CD4-positive, alpha-beta T cell (primary cell): Measurements from ENCODE around the gene TLL1. TPM values are rescaled to one million over a fixed set of nuclear protein-coding genes. Genes with fewer than 3 reads are reported as not detected.

ENCODE experiments used
- ATAC-seq: fragments of 200-7000 bp; cut with Tn5 transposase; one replicate; pipeline ENCODE4 v1.10.0; 2022; ENCODE audit warnings: mild to moderate bottlenecking; ENCODE audit not compliant: poor library complexity
- CTCF ChIA-PET: fragments of 350-600 bp; sonication (Branson Sonifier 250); formaldehyde crosslinking; loops from one replicate; lab custom pipeline; 2021; ENCODE audit warnings: antibody characterized with exemption, inconsistent platforms; lab: Charles Lee
- POLR2A ChIA-PET: fragments of 350-600 bp; sonication (Branson Sonifier 250); formaldehyde crosslinking; loops from one replicate; lab custom pipeline; 2021; ENCODE audit warnings: antibody characterized with exemption, inconsistent platforms; lab: Charles Lee
- DNase-seq, 14 experiments: peaks; one replicate each; pipeline ENCODE4 v3.0.0-alpha.2; 2013 to 2020; ENCODE audit warnings: mixed read lengths in 2 of 14
- H3K27ac ChIP-seq, 2 donors: one replicate each; pipeline versions ENCODE4 v1.5.1 to v1.7.0; 2013; ENCODE audit warnings: low read length in 2 of 2, low read depth in 1 of 2, mild to moderate bottlenecking in 1 of 2
- H3K27me3 ChIP-seq, 2 experiments: 1 replicate in 1 of 2; 2 replicates in 1 of 2; pipeline versions ENCODE4 v1.6.1 to v1.7.0; 2013; ENCODE audit warnings: low read length in 2 of 2, control low read depth in 1 of 2, mild to moderate bottlenecking in 1 of 2, moderate library complexity in 1 of 2; ENCODE audit not compliant: insufficient read depth in 2 of 2, control insufficient read depth in 1 of 2
- H3K36me3 ChIP-seq: one replicate; pipeline ENCODE4 v1.6.1; 2013; ENCODE audit warnings: low read length, control low read depth; ENCODE audit not compliant: insufficient read depth
- H3K4me1 ChIP-seq: one replicate; pipeline ENCODE4 v1.6.1; 2013; ENCODE audit warnings: low read length, control low read depth; ENCODE audit not compliant: insufficient read depth
- H3K4me3 ChIP-seq: one replicate; pipeline ENCODE4 v1.5.1; 2013; ENCODE audit warnings: mild to moderate bottlenecking, low read length, moderate library complexity
- H3K9me3 ChIP-seq, 2 experiments: 1 replicate in 1 of 2; 2 replicates in 1 of 2; pipeline versions ENCODE4 v1.6.1 to v1.7.0; 2013; ENCODE audit warnings: low read length in 2 of 2, mild to moderate bottlenecking in 2 of 2, control low read depth in 1 of 2, moderate library complexity in 1 of 2; ENCODE audit not compliant: control insufficient read depth in 1 of 2, insufficient read depth in 1 of 2
- H3K27ac Mint-ChIP-seq: one replicate; pipeline ENCODE4 v1.8.0; 2020; ENCODE audit warnings: mixed read lengths
- H3K27me3 Mint-ChIP-seq: one replicate; pipeline ENCODE4 v1.8.0; 2021; ENCODE audit warnings: mixed read lengths
- H3K36me3 Mint-ChIP-seq: one replicate; pipeline ENCODE4 v1.8.0; 2021; ENCODE audit warnings: low read depth, mixed read lengths
- H3K4me1 Mint-ChIP-seq: one replicate; pipeline ENCODE4 v1.8.0; 2021; ENCODE audit warnings: low read depth, mixed read lengths
- H3K4me3 Mint-ChIP-seq: one replicate; pipeline ENCODE4 v1.8.0; 2020; ENCODE audit warnings: mild to moderate bottlenecking, mixed read lengths
- H3K9me3 Mint-ChIP-seq: one replicate; pipeline ENCODE4 v1.8.0; 2020; ENCODE audit warnings: mixed read lengths
- intact Hi-C, 2 experiments: fragments of 100-400 bp; cut with DNase I in 1 of 2; cut with micrococcal nuclease in 1 of 2; formaldehyde crosslinking; loops; one replicate each; pipeline versions ENCODE4 v1.15.1 to v1.9.0; 2023 to 2025; cut with DNase I, micrococcal nuclease
- total RNA-seq, 174 experiments: library from RNA in 2 of 174; stranded (reverse) in 2 of 174; gene quantifications; one replicate each; pipeline ENCODE4 v1.2.3 and lab custom pipeline; 2021 to 2026
- TF ChIP-seq, protein P1 (sequence below): fragments of 200-600 bp; IDR thresholded peaks from one replicate; pipeline ENCODE4 v1.8.0; 2022; ENCODE audit warnings: antibody characterized with exemption, mild to moderate bottlenecking

TLL1 gene
- total RNA-seq, 2 experiments from 2014 or later = not detected

DNA sequence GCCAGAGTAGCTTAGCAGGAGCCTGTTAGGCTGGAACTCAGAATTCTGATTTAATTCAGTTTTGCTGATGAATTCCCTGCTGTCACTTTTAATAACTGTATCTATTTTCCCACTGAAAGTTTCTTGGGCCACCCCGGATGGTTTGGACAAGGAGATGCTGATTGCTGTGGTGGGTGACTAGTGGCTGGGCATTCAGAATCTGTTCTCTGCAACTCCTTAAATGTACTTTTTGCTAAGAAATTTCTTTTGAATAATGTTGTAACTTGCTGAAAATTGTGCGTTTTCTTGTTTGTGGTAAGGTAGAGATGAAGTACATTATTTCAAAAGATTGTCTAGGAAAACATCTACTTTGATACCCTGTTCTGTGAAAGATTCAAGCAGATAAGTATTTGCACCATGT is 2.4 kb downstream of the TLL1 start:
- Histone ChIP-seq H3K4me1 (peaks cover 11% of the 10 kb centered on the region), H3K27ac (no peak overlapping the region), H3K27me3 (peaks cover 32 to 50% of the 10 kb centered on the region in 2 experiments), H3K4me3 (no peak overlapping the region), H3K36me3 (no peaks in the 10 kb centered on the region), H3K9me3 (peaks cover 0 to 15% of the 10 kb centered on the region in 2 experiments)
- no peak for ATAC-seq
- ChIA-PET CTCF (no interaction called here), POLR2A (no interaction called here)
- intact Hi-C loops = no loop called here
- DNase-seq = no peak
- peaks cover 10% of the 10 kb centered on the region for H3K4me1 Mint-ChIP-seq
- no peak overlapping the region for H3K27ac Mint-ChIP-seq
- H3K27me3 Mint-ChIP-seq = peaks cover 59% of the 10 kb centered on the region
- H3K4me3 Mint-ChIP-seq = no peak overlapping the region
- no peaks in the 10 kb centered on the region for H3K9me3 Mint-ChIP-seq
- TF ChIP-seq, protein P1, sequence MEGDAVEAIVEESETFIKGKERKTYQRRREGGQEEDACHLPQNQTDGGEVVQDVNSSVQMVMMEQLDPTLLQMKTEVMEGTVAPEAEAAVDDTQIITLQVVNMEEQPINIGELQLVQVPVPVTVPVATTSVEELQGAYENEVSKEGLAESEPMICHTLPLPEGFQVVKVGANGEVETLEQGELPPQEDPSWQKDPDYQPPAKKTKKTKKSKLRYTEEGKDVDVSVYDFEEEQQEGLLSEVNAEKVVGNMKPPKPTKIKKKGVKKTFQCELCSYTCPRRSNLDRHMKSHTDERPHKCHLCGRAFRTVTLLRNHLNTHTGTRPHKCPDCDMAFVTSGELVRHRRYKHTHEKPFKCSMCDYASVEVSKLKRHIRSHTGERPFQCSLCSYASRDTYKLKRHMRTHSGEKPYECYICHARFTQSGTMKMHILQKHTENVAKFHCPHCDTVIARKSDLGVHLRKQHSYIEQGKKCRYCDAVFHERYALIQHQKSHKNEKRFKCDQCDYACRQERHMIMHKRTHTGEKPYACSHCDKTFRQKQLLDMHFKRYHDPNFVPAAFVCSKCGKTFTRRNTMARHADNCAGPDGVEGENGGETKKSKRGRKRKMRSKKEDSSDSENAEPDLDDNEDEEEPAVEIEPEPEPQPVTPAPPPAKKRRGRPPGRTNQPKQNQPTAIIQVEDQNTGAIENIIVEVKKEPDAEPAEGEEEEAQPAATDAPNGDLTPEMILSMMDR = no peak
- H3K36me3 Mint-ChIP-seq = no peaks in the 10 kb centered on the region

DNA sequence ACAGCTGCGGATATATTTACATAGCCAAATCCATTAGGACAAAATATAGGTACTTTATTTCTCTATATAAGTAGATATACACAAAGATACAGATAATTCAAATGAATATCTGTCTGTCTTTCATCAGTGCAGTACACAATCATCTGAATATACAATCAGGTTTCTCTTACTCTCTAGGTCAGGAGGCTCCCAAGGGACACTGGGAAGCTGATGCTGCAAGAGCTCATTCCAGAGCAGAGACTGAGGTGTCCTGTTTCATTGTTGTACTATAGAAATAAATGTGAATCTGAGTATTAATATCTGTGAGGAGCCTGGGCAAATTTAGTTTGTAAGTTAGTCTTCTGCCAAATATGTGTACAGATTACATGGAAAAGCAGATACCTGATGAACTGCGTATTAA is 4.2 kb downstream of the TLL1 start:
- no peak overlapping the region for H3K27ac Mint-ChIP-seq
- peaks cover 32 to 38% of the 10 kb centered on the region in 2 experiments for H3K27me3 ChIP-seq
- POLR2A ChIA-PET = no interaction called here
- intact Hi-C loops = no loop called here
- CTCF ChIA-PET = no interaction called here
- H3K9me3 ChIP-seq = peaks cover 0 to 15% of the 10 kb centered on the region in 2 experiments
- H3K4me1 Mint-ChIP-seq = peaks cover 10% of the 10 kb centered on the region
- H3K27me3 Mint-ChIP-seq = peaks cover 48% of the 10 kb centered on the region
- H3K4me3 Mint-ChIP-seq = no peak overlapping the region
- TF ChIP-seq, protein P1 = no peak
- ATAC-seq (no peak), DNase-seq (no peak)
- peaks cover 11% of the 10 kb centered on the region for H3K4me1 ChIP-seq
- no peaks in the 10 kb centered on the region for H3K36me3 ChIP-seq
- no peaks in the 10 kb centered on the region for H3K9me3 Mint-ChIP-seq
- H3K36me3 Mint-ChIP-seq = no peaks in the 10 kb centered on the region
- H3K4me3 ChIP-seq = no peak overlapping the region
- no peak overlapping the region for H3K27ac ChIP-seq

DNA sequence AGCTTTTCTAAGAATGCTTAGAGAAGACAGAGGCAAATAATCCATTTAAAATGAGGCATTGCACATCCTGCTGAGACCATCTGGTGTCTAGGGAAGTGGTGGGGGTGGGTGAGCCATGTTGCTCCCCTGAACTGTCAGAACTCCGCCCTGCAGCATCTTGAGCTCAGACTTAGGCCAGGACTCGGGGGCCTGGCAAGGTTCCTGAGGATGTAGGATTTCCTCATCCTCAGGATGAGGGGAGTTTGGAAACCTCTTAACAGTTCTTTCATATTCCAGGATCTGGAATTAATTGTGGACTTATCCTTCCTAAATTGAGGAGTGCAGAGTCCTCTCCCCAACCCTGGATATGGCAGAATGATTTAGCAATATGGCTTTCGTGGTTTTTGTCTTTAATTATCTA is 6.6 kb downstream of the TLL1 start:
- Mint-ChIP-seq H3K36me3 (no peaks in the 10 kb centered on the region), H3K27ac (no peak overlapping the region), H3K4me1 (peaks cover 3% of the 10 kb centered on the region), H3K4me3 (no peak overlapping the region), H3K27me3 (peaks cover 31% of the 10 kb centered on the region), H3K9me3 (no peaks in the 10 kb centered on the region)
- intact Hi-C loops = no loop called here
- Histone ChIP-seq H3K4me1 (no peaks in the 10 kb centered on the region), H3K27me3 (peaks cover 13 to 24% of the 10 kb centered on the region in 2 experiments), H3K9me3 (peaks cover 0 to 2% of the 10 kb centered on the region in 2 experiments), H3K4me3 (no peak overlapping the region), H3K27ac (no peak overlapping the region), H3K36me3 (no peaks in the 10 kb centered on the region)
- ChIA-PET CTCF (no interaction called here), POLR2A (no interaction called here)
- TF ChIP-seq, protein P1 = no peak
- ATAC-seq (no peak), DNase-seq (no peak)
